HG02642 (cell line): Measurements from ENCODE around the gene TENT5C.

Source experiments
- ATAC-seq: cut with Tn5 transposase; IDR thresholded peaks from one replicate; pipeline ENCODE4 v1.9.1; 2021; ENCODE audit warnings: mild to moderate bottlenecking; ENCODE audit not compliant: unreplicated experiment, poor library complexity

Gene TENT5C

GRCh38 chr1:117650840-117651568 lies 45.2 kb downstream of the TENT5C start:
- no peak for ATAC-seq

DNA sequence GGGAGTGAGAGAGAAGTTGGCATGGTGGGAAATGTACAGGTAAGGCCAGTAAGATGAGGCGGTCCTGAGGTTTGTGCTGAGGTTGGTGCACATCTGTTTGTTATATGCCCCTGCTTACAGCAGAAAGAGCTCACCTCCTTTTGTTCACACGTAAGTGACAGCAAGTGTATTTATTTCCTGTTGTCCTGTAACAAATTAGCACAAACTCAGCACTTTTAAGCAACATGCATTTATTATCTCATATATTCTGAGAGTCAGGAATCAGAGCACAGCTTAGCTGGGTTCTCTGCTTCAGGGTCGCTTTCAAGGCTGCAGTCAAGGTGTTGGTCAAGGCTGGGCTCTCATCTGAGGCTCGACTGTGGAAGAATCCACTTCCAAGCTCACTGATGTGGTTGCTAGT lies 45.8 kb downstream of the TENT5C start:
- ATAC-seq = no peak

DNA sequence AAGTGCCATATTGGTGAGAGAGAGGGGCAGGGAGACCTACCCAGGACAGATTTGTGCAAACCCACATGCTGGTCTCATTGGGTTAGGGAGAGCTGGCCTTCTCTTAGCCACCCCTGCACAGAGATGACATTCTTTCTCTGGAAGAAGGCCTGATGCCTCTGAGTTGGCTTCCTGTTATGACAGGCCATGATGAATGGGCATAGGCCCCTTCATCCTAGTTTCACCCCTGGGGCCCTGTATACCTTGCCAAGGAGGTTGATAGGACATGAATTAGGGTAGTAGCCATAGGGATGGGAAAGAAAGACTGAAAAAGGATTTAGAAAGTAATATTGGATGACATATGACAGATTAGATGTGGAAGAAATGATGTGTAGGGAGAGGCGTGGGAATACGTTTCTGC lies 46.6 kb downstream of the TENT5C start:
- no peak for ATAC-seq

GRCh38 chr1:117653195-117653594 lies 47.3 kb downstream of the TENT5C start:
- no peak for ATAC-seq

DNA sequence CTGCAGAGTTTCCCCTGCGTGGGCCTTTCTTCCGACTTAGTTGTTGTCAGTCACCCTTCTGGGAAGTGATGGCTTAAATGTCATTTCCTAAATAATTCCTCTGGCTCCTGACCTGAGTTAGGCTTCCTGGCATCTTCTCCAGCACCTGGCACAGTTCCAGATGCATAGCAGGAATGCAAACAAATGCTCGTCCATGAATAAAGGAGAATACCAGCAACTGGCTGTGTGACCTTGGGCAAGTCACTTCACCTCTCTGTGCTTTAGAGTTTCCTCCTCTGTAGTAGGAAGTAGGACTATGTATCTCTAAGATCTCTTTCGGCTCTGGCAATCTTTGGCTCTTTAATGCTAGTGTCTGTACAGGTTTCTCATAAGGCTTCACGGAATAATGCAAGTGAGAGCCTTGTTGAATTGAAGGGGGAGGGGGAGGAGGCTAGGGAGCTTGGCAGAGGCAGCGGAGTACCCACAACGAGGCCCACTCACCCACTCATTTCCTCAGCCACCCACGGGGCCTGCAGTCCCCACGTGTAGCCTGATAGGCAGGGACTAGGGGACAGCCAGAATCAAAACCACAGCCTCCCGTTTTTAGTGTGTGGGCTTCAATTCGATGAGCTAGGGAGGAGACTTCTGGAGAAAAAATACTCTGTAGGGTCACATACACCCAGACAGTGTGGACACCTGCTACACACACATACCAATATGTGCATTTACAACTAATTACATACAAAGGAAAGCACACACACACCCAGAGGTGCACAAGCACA lies 48.1 kb downstream of the TENT5C start:
- peak; percentile 15 for ATAC-seq

- peak; percentile 75 for ATAC-seq
These were observed 48.8 kb downstream of the TENT5C start for GRCh38 chr1:117654493-117655219.

GRCh38 chr1:117655220-117655577 lies 49.4 kb downstream of the TENT5C start:
- ATAC-seq = no peak

DNA sequence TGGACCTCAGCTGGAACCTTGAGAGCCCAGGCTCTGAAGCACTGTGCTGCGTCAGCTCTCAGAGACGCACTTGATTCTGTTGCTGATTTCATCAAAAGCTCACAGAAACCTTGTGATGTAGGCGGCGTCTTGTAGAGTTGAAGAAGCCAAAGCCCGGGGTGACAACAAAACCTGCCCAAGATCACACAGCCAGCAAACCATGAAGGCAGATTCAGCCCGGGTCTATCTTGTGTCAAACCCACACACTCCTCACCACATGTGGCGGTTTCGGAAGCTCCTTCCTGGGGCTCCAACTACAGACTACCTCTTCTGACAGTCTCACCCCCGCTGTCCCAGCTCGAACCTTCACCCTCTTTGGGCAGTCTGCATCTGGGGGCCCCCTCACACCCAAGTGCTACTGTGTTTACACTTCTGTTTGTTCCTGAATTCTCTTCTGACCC lies 50.4 kb downstream of the TENT5C start:
- ATAC-seq = peak; percentile 54

GRCh38 chr1:117657031-117657430 lies 51.2 kb downstream of the TENT5C start:
- no peak for ATAC-seq

DNA sequence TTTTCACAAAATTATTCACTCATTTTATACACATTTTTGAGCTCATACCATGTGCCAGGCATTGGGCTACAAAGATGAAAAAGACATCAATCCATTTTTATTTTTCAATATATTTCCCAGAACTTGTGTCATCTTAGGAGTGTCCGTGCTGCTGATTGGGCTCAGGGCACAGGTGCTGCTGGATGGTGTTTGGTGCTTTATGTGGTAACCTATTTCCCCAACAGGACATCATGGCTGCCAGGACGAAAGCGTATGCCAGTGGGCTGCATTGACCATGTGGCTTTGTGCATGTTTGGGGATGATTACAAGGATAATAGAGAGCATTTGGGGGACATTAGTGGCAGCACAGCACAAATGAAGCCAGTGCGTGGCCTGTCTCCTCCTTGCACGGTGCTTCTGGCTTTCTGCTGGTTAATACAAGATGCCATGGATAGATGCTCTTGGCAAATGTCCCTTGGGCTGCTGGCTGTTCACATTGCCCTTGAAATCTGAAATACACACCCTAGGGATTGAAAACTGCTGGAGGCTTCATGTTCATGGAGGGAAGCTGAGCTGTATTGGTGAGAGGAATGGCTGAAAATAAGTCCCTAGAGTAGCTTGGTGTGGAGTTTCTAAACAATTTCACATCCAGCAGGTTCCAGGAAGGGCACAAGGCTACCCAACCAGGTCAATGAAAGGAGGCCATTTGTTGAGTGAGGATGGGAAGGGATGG lies 52.3 kb downstream of the TENT5C start:
- ATAC-seq = no peak

DNA sequence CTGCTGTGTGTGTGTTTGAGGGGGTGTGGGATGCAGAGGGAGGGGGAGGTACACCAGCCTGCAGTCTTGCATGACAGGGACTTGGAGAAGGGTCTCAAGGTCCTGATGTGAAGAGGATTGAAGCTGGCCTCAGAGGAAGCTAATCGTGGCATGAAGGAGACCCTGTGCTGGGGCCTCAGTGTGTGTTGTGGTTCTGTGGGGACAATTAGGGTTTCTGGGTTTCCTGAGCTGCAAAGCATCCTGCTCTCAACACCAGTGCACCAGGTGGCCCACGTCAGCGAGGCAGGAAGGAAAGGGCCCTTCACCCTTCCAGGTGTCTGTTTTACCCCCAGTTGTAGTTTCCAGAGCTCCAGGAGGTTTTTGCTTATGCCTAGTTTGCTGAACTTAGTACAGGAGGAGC lies 52.8 kb downstream of the TENT5C start:
- ATAC-seq = peak; percentile 35

GRCh38 chr1:117659550-117660270 lies 53.9 kb downstream of the TENT5C start:
- no peak for ATAC-seq

DNA sequence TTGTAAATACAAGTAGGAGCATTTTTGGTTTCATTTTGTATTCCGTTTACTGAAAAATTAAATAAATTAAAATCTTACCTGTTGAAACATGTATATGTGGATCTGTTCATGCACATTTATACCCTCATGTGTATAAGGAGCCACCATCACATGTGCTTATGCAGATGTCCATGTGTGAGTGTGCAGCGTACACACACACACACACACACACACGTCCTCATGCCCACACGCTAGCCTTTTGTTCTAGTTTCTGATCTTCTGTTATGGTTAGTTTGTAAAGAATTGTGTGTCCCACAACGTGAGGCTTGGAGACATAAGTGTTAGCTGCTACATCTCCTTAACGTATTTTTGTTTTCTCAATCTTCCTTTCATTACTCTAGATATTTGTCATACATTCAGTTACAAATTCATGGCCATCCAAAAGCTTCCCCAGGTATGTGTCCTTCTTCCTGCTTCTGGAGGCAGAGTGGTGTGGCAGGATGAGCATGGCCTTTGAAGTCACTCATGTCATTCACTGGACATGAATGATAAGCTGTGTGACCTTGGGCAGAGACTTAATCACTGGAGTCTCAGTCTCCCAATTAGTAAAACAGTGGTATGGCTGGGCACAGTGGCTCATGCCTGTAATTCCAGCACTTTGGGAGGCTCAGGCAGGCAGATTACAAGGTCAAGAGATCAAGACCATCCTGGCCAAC lies 54.6 kb downstream of the TENT5C start:
- no peak for ATAC-seq

- ATAC-seq = no peak
These were observed 55.2 kb downstream of the TENT5C start for GRCh38 chr1:117661027-117661426.

- no peak for ATAC-seq
These were observed 56.8 kb downstream of the TENT5C start for GRCh38 chr1:117662667-117663066.

DNA sequence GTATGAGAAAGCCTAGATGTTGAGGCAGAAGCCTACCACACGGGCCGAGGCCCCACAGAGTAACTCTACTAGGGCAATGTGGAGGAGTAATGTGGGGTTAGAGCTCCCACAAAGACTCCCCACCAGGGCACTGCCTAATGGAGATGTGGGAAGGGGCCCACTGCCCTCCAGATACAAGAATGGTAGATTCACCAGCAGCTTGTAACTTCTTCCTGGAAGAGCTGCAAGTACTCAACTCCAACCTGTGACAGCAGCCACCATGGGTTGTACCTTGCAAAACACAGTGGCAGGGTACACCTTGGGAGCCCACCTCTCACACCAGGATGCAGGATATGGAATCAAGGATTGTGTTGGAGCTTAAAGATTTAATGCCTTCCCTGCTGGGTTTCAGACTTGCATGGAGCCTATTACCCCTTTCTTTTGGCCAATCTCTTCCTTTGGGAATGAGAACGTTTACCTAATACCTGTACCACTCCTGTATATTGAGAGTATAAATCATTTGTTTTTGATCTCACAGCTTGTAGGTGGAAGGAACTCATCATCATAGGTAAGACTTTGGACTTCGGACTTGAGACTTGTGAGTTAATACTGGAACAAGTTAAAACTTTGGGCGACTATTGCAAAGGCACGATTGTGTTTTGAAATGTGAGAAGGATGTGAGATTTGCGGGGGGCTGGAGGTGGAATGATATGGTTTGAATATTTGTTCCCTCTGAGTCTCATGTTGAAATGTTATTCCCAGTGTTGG lies 57.5 kb downstream of the TENT5C start:
- no peak for ATAC-seq

GRCh38 chr1:117664314-117664713 lies 58.5 kb downstream of the TENT5C start:
- peak; percentile 97 for ATAC-seq

DNA sequence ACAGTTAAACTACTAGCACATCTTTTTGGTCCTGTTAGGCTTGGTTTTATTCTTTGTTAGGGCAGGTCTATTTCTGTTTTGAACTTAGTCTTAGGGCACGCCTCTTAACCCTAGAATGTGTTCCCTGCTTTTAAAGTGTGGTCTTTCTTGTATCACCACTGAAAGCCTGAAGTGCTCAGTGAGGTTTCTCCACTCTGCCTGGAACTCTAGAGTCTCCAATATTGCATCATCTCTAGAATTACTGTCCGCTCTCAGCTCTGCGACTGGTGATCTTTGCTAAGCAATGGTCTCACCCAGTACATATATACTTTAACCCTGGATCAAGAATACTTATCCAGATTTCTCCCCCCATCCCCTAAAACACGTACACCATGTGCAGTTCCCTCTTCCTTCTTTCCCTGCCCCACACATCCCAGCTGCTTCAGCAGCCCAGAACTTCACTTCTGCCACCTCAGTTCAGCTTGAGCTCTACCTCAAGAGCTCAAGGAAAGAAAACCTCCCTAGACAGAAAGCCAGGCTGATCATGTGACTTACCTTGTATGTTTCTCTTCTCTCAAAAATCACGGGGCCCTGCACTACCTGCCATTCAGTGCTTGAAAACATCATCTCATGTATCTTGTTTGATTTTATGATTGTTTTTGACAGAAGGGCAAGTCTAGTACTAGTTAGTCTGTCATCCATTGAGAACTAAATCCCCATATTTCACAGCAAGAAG lies 59.9 kb downstream of the TENT5C start:
- no peak for ATAC-seq
